B cell (primary cell): ENCODE data around the gene ESPNL.

Experiments
- CTCF ChIP-seq: fragments of 200-600 bp; IDR thresholded peaks from one replicate; pipeline ENCODE4 v1.8.0; 2022; ENCODE audit warnings: antibody characterized with exemption, mild to moderate bottlenecking
- EZH2 ChIP-seq: IDR thresholded peaks from 2 replicates; pipeline ENCODE4 v1.6.1; 2012; ENCODE audit warnings: borderline replicate concordance, low read depth, mild to moderate bottlenecking, moderate library complexity, low read length; ENCODE audit not compliant: insufficient read depth, poor library complexity, severe bottlenecking

GRCh38 chr2:238082827-238083226 lies 17.3 kb upstream of the ESPNL start:
- TF ChIP-seq EZH2, result no peak
- TF ChIP-seq CTCF, result no peak
